Liver (tissue), 3 donors: ENCODE results near the gene FSIP1.

ENCODE experiments used
- RAD21 ChIP-seq, 2 donors: IDR thresholded peaks; 2 replicates each; pipeline ENCODE4 v1.6.1; 2016; ENCODE audit warnings: antibody characterized with exemption in 2 of 2, mild to moderate bottlenecking in 2 of 2
- TF ChIP-seq, protein P1 (sequence below): IDR thresholded peaks from 2 replicates; pipeline ENCODE4 v1.6.1; 2016; ENCODE audit warnings: antibody characterized with exemption
- TF ChIP-seq, protein P2 (sequence below): fragments of 150-350 bp; IDR thresholded peaks from 2 replicates; pipeline ENCODE4 v1.5.1; 2017; ENCODE audit warnings: improper control_type of control experiment, low read depth, low read length; ENCODE audit not compliant: missing input control
- donor health status: healthy.
- donor health status: healthy.

DNA sequence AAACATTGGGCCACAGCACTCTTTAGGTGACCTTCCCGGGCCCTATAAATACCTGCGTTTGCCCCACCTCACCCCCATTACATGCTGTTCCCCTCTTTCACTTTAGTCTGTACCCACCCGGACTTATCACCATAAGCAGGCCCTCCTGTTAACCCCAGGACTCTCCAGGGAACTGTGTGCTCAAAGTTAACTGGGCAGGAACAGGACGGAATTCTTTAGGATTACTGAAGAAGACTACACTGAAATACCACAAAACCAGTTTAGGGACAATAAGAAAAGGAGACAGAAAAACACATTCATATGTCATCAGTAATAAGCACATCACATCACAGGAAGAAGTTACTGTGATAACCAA lies 45.5 kb downstream of the FSIP1 start:
- TF ChIP-seq, protein P1, sequence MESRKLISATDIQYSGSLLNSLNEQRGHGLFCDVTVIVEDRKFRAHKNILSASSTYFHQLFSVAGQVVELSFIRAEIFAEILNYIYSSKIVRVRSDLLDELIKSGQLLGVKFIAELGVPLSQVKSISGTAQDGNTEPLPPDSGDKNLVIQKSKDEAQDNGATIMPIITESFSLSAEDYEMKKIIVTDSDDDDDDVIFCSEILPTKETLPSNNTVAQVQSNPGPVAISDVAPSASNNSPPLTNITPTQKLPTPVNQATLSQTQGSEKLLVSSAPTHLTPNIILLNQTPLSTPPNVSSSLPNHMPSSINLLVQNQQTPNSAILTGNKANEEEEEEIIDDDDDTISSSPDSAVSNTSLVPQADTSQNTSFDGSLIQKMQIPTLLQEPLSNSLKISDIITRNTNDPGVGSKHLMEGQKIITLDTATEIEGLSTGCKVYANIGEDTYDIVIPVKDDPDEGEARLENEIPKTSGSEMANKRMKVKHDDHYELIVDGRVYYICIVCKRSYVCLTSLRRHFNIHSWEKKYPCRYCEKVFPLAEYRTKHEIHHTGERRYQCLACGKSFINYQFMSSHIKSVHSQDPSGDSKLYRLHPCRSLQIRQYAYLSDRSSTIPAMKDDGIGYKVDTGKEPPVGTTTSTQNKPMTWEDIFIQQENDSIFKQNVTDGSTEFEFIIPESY = no peak
- TF ChIP-seq, protein P2, sequence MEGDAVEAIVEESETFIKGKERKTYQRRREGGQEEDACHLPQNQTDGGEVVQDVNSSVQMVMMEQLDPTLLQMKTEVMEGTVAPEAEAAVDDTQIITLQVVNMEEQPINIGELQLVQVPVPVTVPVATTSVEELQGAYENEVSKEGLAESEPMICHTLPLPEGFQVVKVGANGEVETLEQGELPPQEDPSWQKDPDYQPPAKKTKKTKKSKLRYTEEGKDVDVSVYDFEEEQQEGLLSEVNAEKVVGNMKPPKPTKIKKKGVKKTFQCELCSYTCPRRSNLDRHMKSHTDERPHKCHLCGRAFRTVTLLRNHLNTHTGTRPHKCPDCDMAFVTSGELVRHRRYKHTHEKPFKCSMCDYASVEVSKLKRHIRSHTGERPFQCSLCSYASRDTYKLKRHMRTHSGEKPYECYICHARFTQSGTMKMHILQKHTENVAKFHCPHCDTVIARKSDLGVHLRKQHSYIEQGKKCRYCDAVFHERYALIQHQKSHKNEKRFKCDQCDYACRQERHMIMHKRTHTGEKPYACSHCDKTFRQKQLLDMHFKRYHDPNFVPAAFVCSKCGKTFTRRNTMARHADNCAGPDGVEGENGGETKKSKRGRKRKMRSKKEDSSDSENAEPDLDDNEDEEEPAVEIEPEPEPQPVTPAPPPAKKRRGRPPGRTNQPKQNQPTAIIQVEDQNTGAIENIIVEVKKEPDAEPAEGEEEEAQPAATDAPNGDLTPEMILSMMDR = no peak
- no peak for TF ChIP-seq RAD21 (IDR thresholded peaks at IDR 0.05)
